GOT3 (cell line): ENCODE measurements around the gene FUT2.

Experiments used
- DNase-seq: peaks from one replicate; lab custom pipeline; 2025; ENCODE audit warnings: mixed read lengths; lab: John Stamatoyannopoulos, UW

Gene FUT2

GRCh38 chr19:48750771-48751504, 55.2 kb downstream of the FUT2 start:
- DNase-seq: no peak

GRCh38 chr19:48751845-48752495, 56.2 kb downstream of the FUT2 start:
- no peak for DNase-seq

GRCh38 chr19:48752496-48753365, 57.0 kb downstream of the FUT2 start, which contains the start of gene FUT1:
Gene FUT1 (minus strand): TSS chr19:48752641. CDS start chr19:48751281, 1,360 bp downstream.
- no peak for DNase-seq

GRCh38 chr19:48755084-48755641, 59.4 kb downstream of the FUT2 start, which contains the start of gene FGF21:
Gene FGF21 (plus strand): TSS chr19:48755524. CDS start chr19:48756237, 713 bp downstream.
- DNase-seq: no peak
